OCI-LY7 (cell line): ENCODE measurements around the gene C20orf96.

Source experiments
- EZH2phosphoT487 ChIP-seq: fragments of 200-600 bp; sonication (generic); IDR thresholded peaks from 2 replicates; pipeline ENCODE4 v1.6.1; 2018; ENCODE audit warnings: low read depth, borderline replicate concordance, mild to moderate bottlenecking, mixed run types, antibody characterized with exemption, low read length, moderate library complexity, mixed read lengths
- TF ChIP-seq, protein P1 (sequence below): fragments of 200-600 bp; sonication (generic); conservative IDR thresholded peaks from 2 replicates; pipeline ENCODE4 v1.5.1; 2014; ENCODE audit warnings: mild to moderate bottlenecking, antibody characterized with exemption, low read length, moderate library complexity, mixed read lengths

DNA sequence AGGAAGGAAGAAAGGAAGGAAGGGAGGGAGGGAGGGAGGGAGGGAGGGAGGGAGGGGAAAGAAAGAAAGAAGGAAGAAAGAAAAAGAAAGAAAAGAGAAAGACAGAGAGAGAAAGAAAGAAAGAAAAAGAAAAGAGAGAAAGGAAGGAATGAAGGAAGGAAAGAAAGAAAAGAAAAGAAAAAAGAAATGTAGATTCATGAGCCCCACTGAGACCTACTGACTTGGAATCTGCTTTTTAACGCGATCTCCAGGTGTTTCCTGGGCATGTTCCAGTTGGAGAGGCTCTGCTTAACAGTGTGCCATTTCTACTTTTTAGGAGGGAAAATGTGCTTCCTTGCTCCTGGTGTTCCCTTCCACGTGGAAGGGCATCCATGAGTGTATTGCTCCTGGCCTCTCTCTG, 16.7 kb downstream of the C20orf96 start:
- TF ChIP-seq, protein P1, sequence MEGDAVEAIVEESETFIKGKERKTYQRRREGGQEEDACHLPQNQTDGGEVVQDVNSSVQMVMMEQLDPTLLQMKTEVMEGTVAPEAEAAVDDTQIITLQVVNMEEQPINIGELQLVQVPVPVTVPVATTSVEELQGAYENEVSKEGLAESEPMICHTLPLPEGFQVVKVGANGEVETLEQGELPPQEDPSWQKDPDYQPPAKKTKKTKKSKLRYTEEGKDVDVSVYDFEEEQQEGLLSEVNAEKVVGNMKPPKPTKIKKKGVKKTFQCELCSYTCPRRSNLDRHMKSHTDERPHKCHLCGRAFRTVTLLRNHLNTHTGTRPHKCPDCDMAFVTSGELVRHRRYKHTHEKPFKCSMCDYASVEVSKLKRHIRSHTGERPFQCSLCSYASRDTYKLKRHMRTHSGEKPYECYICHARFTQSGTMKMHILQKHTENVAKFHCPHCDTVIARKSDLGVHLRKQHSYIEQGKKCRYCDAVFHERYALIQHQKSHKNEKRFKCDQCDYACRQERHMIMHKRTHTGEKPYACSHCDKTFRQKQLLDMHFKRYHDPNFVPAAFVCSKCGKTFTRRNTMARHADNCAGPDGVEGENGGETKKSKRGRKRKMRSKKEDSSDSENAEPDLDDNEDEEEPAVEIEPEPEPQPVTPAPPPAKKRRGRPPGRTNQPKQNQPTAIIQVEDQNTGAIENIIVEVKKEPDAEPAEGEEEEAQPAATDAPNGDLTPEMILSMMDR: no peak
- TF ChIP-seq EZH2phosphoT487: no peak
